DOHH2 (cell line): ENCODE data around the gene TRAPPC5.

ENCODE experiments used
- H3F3A ChIP-seq: fragments of 200-600 bp; sonication (generic), shearing (Covaris generic); 2 replicates; pipeline ENCODE4 v1.6.0; 2016; ENCODE audit warnings: antibody characterized with exemption, mild to moderate bottlenecking; ENCODE audit not compliant: control insufficient read depth, insufficient read depth
- H3K27ac ChIP-seq: fragments of 200-600 bp; sonication (generic); 2 replicates; pipeline ENCODE4 v1.5.1; 2014; ENCODE audit warnings: low read depth, mild to moderate bottlenecking, low read length, moderate library complexity
- H3K27me3 ChIP-seq: fragments of 200-600 bp; sonication (generic); 2 replicates; pipeline ENCODE4 v1.6.1; 2014; ENCODE audit warnings: mild to moderate bottlenecking, low read length, mixed read lengths; ENCODE audit not compliant: control insufficient read depth
- H3K36me3 ChIP-seq: fragments of 200-600 bp; sonication (generic); 2 replicates; pipeline ENCODE4 v1.6.1; 2014; ENCODE audit warnings: mild to moderate bottlenecking, low read length, moderate library complexity, mixed read lengths; ENCODE audit not compliant: control insufficient read depth
- H3K4me1 ChIP-seq: fragments of 200-600 bp; sonication (generic); 2 replicates; pipeline ENCODE4 v1.6.1; 2014; ENCODE audit warnings: mild to moderate bottlenecking, low read length, mixed read lengths; ENCODE audit not compliant: control insufficient read depth
- H3K4me2 ChIP-seq: fragments of 200-600 bp; sonication (generic); 2 replicates; pipeline ENCODE4 v1.6.0; 2014; ENCODE audit warnings: mild to moderate bottlenecking, low read length, moderate library complexity
- H3K4me3 ChIP-seq: fragments of 200-600 bp; sonication (generic); 2 replicates; pipeline ENCODE4 v1.5.1; 2014; ENCODE audit warnings: mild to moderate bottlenecking, low read length, mixed read lengths
- H3K79me2 ChIP-seq: fragments of 200-600 bp; sonication (generic); 2 replicates; pipeline ENCODE4 v1.6.1; 2014; ENCODE audit warnings: mild to moderate bottlenecking, low read length, mixed read lengths; ENCODE audit not compliant: control insufficient read depth
- H3K9me2 ChIP-seq: fragments of 200-600 bp; sonication (generic); replicated peaks from 2 replicates; pipeline ENCODE4 v1.6.1; 2014; ENCODE audit warnings: mild to moderate bottlenecking, low read length, mixed read lengths; ENCODE audit not compliant: control insufficient read depth
- H3K9me3 ChIP-seq: fragments of 200-600 bp; sonication (generic); 2 replicates; pipeline ENCODE4 v1.6.1; 2014; ENCODE audit warnings: antibody characterized with exemption, low read length, mixed read lengths; ENCODE audit not compliant: control insufficient read depth, insufficient read depth
- H4K20me1 ChIP-seq: fragments of 200-600 bp; sonication (generic); 2 replicates; pipeline ENCODE4 v1.6.0; 2014; ENCODE audit warnings: low read depth, mild to moderate bottlenecking, antibody characterized with exemption, low read length, moderate library complexity; ENCODE audit not compliant: control insufficient read depth, insufficient read depth
- EZH2phosphoT487 ChIP-seq: fragments of 200-600 bp; sonication (generic); IDR thresholded peaks from 2 replicates; pipeline ENCODE4 v1.6.1; 2017; ENCODE audit warnings: borderline replicate concordance, mild to moderate bottlenecking, antibody characterized with exemption, low read length, moderate library complexity, mixed read lengths
- TF ChIP-seq, protein P1 (sequence below): fragments of 200-600 bp; sonication (generic); IDR thresholded peaks from one replicate; pipeline ENCODE4 v1.5.1; 2014; ENCODE audit warnings: antibody characterized with exemption, mild to moderate bottlenecking, low read depth, low read length; ENCODE audit not compliant: poor library complexity, severe bottlenecking

The TRAPPC5 gene

DNA sequence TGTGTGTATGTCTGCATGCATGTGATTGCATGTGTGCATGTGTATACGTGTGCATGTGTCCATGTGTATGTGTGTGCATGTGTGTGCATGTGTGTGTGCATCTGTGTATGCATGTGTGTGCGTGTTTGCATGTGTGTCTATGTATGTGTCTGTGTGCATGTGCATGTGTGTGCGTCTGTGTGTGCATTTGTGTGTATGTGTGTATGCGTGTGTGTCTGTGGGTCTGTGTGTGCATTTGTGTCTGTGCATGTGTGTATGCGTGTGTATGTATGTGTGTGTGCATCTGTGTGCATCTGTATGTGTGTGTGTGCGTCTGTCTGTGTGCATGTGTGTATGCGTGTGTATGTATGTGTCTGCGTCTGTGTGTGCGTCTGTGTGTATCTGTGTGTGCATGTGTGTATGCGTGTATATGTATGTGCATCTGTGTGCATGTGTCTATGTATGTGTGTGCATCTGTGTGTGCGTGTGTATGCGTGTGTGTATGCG, 40.7 kb upstream of the TRAPPC5 start:
- no peaks in the 10 kb centered on the region for H3K9me2 ChIP-seq
- H4K20me1 ChIP-seq, result no peaks in the 10 kb centered on the region
- peaks cover 16% of the 10 kb centered on the region for H3K79me2 ChIP-seq
- peaks cover 5% of the 10 kb centered on the region; the same call in 1 of the 2 replicates for H3K9me3 ChIP-seq
- H3F3A ChIP-seq, result peaks cover 6% of the 10 kb centered on the region; the same call in 1 of the 2 replicates
- no peak overlapping the region for H3K4me3 ChIP-seq
- peaks cover 13% of the 10 kb centered on the region; the same call in 1 of the 2 replicates for H3K36me3 ChIP-seq
- H3K27me3 ChIP-seq, result no peaks in the 10 kb centered on the region
- H3K27ac ChIP-seq, result no peak overlapping the region
- H3K4me1 ChIP-seq, result peaks cover 23% of the 10 kb centered on the region
- no peak overlapping the region for H3K4me2 ChIP-seq
- TF ChIP-seq EZH2phosphoT487, result no peak
- TF ChIP-seq, protein P1, sequence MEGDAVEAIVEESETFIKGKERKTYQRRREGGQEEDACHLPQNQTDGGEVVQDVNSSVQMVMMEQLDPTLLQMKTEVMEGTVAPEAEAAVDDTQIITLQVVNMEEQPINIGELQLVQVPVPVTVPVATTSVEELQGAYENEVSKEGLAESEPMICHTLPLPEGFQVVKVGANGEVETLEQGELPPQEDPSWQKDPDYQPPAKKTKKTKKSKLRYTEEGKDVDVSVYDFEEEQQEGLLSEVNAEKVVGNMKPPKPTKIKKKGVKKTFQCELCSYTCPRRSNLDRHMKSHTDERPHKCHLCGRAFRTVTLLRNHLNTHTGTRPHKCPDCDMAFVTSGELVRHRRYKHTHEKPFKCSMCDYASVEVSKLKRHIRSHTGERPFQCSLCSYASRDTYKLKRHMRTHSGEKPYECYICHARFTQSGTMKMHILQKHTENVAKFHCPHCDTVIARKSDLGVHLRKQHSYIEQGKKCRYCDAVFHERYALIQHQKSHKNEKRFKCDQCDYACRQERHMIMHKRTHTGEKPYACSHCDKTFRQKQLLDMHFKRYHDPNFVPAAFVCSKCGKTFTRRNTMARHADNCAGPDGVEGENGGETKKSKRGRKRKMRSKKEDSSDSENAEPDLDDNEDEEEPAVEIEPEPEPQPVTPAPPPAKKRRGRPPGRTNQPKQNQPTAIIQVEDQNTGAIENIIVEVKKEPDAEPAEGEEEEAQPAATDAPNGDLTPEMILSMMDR, result no peak

GRCh38 chr19:7640803-7641202, 39.8 kb upstream of the TRAPPC5 start:
- Histone ChIP-seq H3F3A (peaks cover 6% of the 10 kb centered on the region; the same call in 1 of the 2 replicates), H3K9me3 (peaks cover 5% of the 10 kb centered on the region; the same call in 1 of the 2 replicates), H3K27me3 (no peaks in the 10 kb centered on the region), H3K9me2 (no peaks in the 10 kb centered on the region), H3K4me3 (no peak overlapping the region), H3K27ac (no peak overlapping the region), H3K36me3 (peaks cover 13% of the 10 kb centered on the region; the same call in 1 of the 2 replicates), H3K79me2 (peaks cover 16% of the 10 kb centered on the region), H4K20me1 (no peaks in the 10 kb centered on the region), H3K4me1 (peaks cover 23% of the 10 kb centered on the region), H3K4me2 (no peak overlapping the region)
- TF ChIP-seq EZH2phosphoT487, result no peak
- TF ChIP-seq, protein P1, result no peak

DNA sequence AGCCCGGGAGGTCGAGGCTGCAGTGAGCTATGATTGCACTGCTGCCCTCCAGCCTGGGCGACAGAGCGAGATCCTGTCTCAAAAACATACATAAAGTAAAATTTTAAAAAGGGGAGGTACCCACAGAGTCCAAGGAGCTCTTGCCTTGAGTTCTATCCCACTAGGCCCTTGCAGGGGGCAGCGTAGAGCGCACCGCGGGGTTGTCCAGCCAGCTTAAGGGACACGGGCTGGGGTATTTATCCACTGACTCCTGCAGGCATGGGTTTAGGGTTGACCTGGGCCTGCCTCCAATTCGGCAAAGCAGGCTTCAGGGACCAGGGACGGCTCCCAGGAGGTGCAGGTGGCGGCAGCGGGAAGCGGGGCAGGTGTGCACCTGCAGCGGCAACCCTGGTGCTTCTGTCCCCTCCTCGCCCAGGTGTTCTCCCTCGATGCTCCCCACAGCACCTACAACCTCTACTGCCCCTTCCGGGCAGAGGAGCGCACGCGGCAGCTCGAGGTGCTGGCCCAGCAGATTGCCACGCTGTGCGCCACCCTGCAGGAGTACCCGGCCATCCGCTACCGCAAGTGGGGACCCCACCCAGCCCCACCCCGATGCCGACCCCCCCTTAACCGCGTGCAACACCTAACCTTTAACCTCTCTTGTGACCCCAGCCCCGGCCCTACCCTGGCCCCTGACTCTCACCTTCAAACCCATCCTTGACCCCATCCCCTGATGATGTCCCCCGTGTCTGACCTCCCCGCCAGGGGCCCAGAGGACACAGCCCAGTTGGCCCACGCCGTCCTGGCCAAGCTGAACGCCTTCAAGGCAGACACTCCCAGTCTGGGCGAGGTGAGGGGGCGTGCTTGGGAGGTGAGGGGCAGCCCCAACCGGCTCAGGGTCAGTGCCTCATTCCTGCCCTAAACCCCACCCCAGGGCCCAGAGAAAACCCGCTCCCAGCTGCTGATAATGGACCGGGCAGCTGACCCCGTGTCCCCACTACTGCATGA, 39.0 kb upstream of the TRAPPC5 start:
- Histone ChIP-seq H3K9me2 (no peaks in the 10 kb centered on the region), H3K27me3 (no peaks in the 10 kb centered on the region), H3K27ac (no peak overlapping the region), H3K4me2 (no peak overlapping the region), H3K79me2 (peaks cover 16% of the 10 kb centered on the region), H4K20me1 (no peaks in the 10 kb centered on the region), H3K36me3 (peaks cover 13% of the 10 kb centered on the region; the same call in 1 of the 2 replicates), H3K4me1 (peaks cover 21% of the 10 kb centered on the region), H3K4me3 (no peak overlapping the region), H3F3A (peaks cover 6% of the 10 kb centered on the region; the same call in 1 of the 2 replicates), H3K9me3 (peaks cover 5% of the 10 kb centered on the region; the same call in 1 of the 2 replicates)
- no peak for TF ChIP-seq EZH2phosphoT487
- TF ChIP-seq, protein P1, result no peak
